Sigmoid colon (tissue), 4 donors: ENCODE data around the gene TMEM26.

Source experiments
- CTCF ChIP-seq, 4 experiments: fragments of 450-650 bp in 3 of 4; fragments of 200-600 bp in 1 of 4; IDR thresholded peaks; one replicate each; pipeline ENCODE4 v1.5.1; 2016 to 2019; ENCODE audit warnings: antibody characterized with exemption in 4 of 4, mild to moderate bottlenecking in 3 of 4, moderate library complexity in 2 of 4
- POLR2A ChIP-seq, 2 donors: fragments of 450-650 bp; IDR thresholded peaks; one replicate each; pipeline ENCODE4 v1.6.1; 2016; ENCODE audit warnings: antibody characterized with exemption in 2 of 2, mild to moderate bottlenecking in 2 of 2, moderate library complexity in 2 of 2
- POLR2AphosphoS5 ChIP-seq, 4 donors: sonication (generic); formaldehyde crosslinking; IDR thresholded peaks; one replicate each; pipeline ENCODE4 v1.6.1; 2017; ENCODE audit warnings: antibody characterized with exemption in 4 of 4

DNA sequence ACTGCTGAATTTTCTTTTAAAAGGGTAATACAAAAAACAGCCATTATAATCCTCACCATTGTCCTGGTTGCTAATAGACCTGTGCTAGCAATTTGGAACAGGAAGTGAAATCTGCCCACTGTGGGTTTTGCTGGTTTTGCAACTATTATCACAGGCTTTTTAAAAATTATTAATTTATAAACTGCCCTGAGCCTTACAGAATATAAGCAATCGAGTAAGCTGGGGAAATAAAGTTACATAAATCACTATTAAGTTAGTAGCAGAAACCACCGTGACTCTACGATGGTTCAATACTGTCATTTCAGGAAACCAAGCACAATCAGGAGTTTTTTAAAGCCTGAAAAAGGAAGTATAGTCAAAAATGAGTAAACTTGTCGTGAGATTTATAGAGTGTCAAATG, 62.3 kb downstream of the TMEM26 start:
- no peak for TF ChIP-seq POLR2A (IDR thresholded peaks at IDR 0.05)
- TF ChIP-seq CTCF (IDR thresholded peaks at IDR 0.05): no peak
- no peak for TF ChIP-seq POLR2AphosphoS5 (IDR thresholded peaks at IDR 0.05)
